Spinal cord (tissue), 10 donors: ENCODE measurements around the gene DNAJC8. TPM values are rescaled to one million over a fixed set of nuclear protein-coding genes. Genes with fewer than 3 reads are reported as not detected.

Experiments used
- DNase-seq, 6 donors: peaks; one replicate each; pipeline versions ENCODE4 v3.0.0 to v3.0.0-alpha.2; 2013 to 2015; ENCODE audit warnings: low spot score in 6 of 6, low read depth in 4 of 6
- H3K27ac ChIP-seq: one replicate; pipeline ENCODE4 v1.5.1; 2013; ENCODE audit warnings: low read depth, low read length, control low read depth
- H3K27me3 ChIP-seq: one replicate; pipeline ENCODE4 v1.6.1; 2013; ENCODE audit warnings: low read length; ENCODE audit not compliant: control insufficient read depth, insufficient read depth
- H3K36me3 ChIP-seq: one replicate; pipeline ENCODE4 v1.6.1; 2013; ENCODE audit warnings: low read length; ENCODE audit not compliant: control insufficient read depth, insufficient read depth
- H3K4me1 ChIP-seq: one replicate; pipeline ENCODE4 v1.6.1; 2013; ENCODE audit warnings: low read length; ENCODE audit not compliant: control insufficient read depth, insufficient read depth
- H3K4me3 ChIP-seq: one replicate; pipeline ENCODE4 v1.5.1; 2013; ENCODE audit warnings: low read depth, low read length, control low read depth
- H3K9me3 ChIP-seq: one replicate; pipeline ENCODE4 v1.6.1; 2013; ENCODE audit warnings: low read length; ENCODE audit not compliant: control insufficient read depth, insufficient read depth
- WGBS: methylation state at CpG from one replicate; pipeline ENCODE4 v1.1.5; 2013; ENCODE audit warnings: missing lambda C conversion rate; ENCODE audit not compliant: insufficient coverage; 5-methylcytosine and 5-hydroxymethylcytosine counted together
- polyA plus RNA-seq, 2 donors: library from polyadenylated mRNA; unstranded; fragments of 120-200 nt; gene quantifications; one replicate each; pipeline ENCODE4 v1.2.1, GENCODE V29; 2013; ENCODE audit not compliant: insufficient read length in 2 of 2
- total RNA-seq, 2 donors: library from RNA; depleted of rRNA in 1 of 2; stranded (reverse); fragments of 120-200 nt in 1 of 2; fragments of >200 nt in 1 of 2; gene quantifications; one replicate each; pipeline versions ENCODE4 v1.2.3 to v1.2.4, GENCODE V29; 2013 to 2014
- donor health status: healthy.

Gene DNAJC8
- total and polyA plus RNA-seq, 4 donors: 49.3 to 145 (median 138) TPM

GRCh38 chr1:28269529-28269928, 36.7 kb upstream of the DNAJC8 start:
- Histone ChIP-seq H3K36me3 (peaks cover 29% of the 10 kb centered on the region), H3K27ac (no peak overlapping the region), H3K27me3 (no peaks in the 10 kb centered on the region), H3K4me3 (no peak overlapping the region), H3K9me3 (no peaks in the 10 kb centered on the region), H3K4me1 (no peaks in the 10 kb centered on the region)
- no CpG with 5 or more reads among the region's 2 CpGs for WGBS
- no peak for DNase-seq

GRCh38 chr1:28267633-28268032, 34.8 kb upstream of the DNAJC8 start:
- 60% methylated on average over 1 of the region's 2 CpGs for WGBS
- Histone ChIP-seq H3K27me3 (no peaks in the 10 kb centered on the region), H3K4me3 (no peak overlapping the region), H3K9me3 (no peaks in the 10 kb centered on the region), H3K4me1 (no peaks in the 10 kb centered on the region), H3K36me3 (peaks cover 13% of the 10 kb centered on the region), H3K27ac (no peak overlapping the region)
- DNase-seq: no peak

- Histone ChIP-seq H3K27me3 (no peaks in the 10 kb centered on the region), H3K4me3 (no peak overlapping the region), H3K4me1 (no peaks in the 10 kb centered on the region), H3K36me3 (peaks cover 6% of the 10 kb centered on the region), H3K9me3 (no peaks in the 10 kb centered on the region), H3K27ac (no peak overlapping the region)
- DNase-seq: no peak
- 43% methylated on average over 3 of the region's 5 CpGs for WGBS
Measured at GRCh38 chr1:28266920-28267322, 34.1 kb upstream of the DNAJC8 start.

GRCh38 chr1:28265577-28265976, 32.7 kb upstream of the DNAJC8 start:
- H3K27me3 ChIP-seq: no peaks in the 10 kb centered on the region
- no peak overlapping the region for H3K4me3 ChIP-seq
- H3K4me1 ChIP-seq: peaks cover 6% of the 10 kb centered on the region
- no peaks in the 10 kb centered on the region for H3K9me3 ChIP-seq
- 86% methylated on average over 3 of the region's 8 CpGs for WGBS
- no peak overlapping the region for H3K27ac ChIP-seq
- H3K36me3 ChIP-seq: no peaks in the 10 kb centered on the region
- no peak for DNase-seq

GRCh38 chr1:28264897-28265296, 32.1 kb upstream of the DNAJC8 start:
- DNase-seq: no peak
- no CpG with 5 or more reads among the region's 1 CpG for WGBS
- no peaks in the 10 kb centered on the region for H3K9me3 ChIP-seq
- H3K4me1 ChIP-seq: peaks cover 10% of the 10 kb centered on the region
- H3K4me3 ChIP-seq: no peak overlapping the region
- H3K27ac ChIP-seq: no peak overlapping the region
- no peaks in the 10 kb centered on the region for H3K36me3 ChIP-seq
- no peaks in the 10 kb centered on the region for H3K27me3 ChIP-seq

- Histone ChIP-seq H3K4me3 (peak overlapping the region; percentile 95), H3K9me3 (no peaks in the 10 kb centered on the region), H3K27ac (no peak overlapping the region), H3K36me3 (no peaks in the 10 kb centered on the region), H3K4me1 (peaks cover 16% of the 10 kb centered on the region), H3K27me3 (peaks cover 3% of the 10 kb centered on the region)
- WGBS: 60% methylated on average over 3 of the region's 7 CpGs
- no peak for DNase-seq
Measured at GRCh38 chr1:28260803-28261174, 28.0 kb upstream of the DNAJC8 start.

GRCh38 chr1:28259934-28260802, 27.3 kb upstream of the DNAJC8 start:
- peak in 3 of 6 donors; percentile 59 to 91 (median 83) for DNase-seq
- H3K36me3 ChIP-seq: no peaks in the 10 kb centered on the region
- H3K27me3 ChIP-seq: peaks cover 4% of the 10 kb centered on the region
- 0% methylated on average over 47 of the region's 66 CpGs for WGBS
- peaks cover 16% of the 10 kb centered on the region for H3K4me1 ChIP-seq
- peak overlapping the region; percentile 95 for H3K4me3 ChIP-seq
- peak overlapping the region; percentile 89 for H3K27ac ChIP-seq
- H3K9me3 ChIP-seq: no peaks in the 10 kb centered on the region

GRCh38 chr1:28259252-28259933, 26.6 kb upstream of the DNAJC8 start, which contains the start of gene SESN2:
SESN2 (plus strand) TSS chr1:28259518; CDS start chr1:28259848, 330 bp downstream.
- WGBS: under 1% methylated on average over 76 of the region's 76 CpGs
- Histone ChIP-seq H3K4me1 (peaks cover 16% of the 10 kb centered on the region), H3K9me3 (no peaks in the 10 kb centered on the region), H3K27ac (peak within 1 kb of the TSS; percentile 89), H3K27me3 (peaks cover 4% of the 10 kb centered on the region), H3K36me3 (no peaks in the 10 kb centered on the region), H3K4me3 (peak within 1 kb of the TSS; percentile 95)
- DNase-seq: peak; percentile 87 to 99 (median 98)

GRCh38 chr1:28258628-28259251, 25.9 kb upstream of the DNAJC8 start:
- Histone ChIP-seq H3K27me3 (peaks cover 4% of the 10 kb centered on the region), H3K4me1 (peaks cover 16% of the 10 kb centered on the region), H3K27ac (no peak overlapping the region), H3K36me3 (no peaks in the 10 kb centered on the region), H3K9me3 (no peaks in the 10 kb centered on the region), H3K4me3 (peak overlapping the region; percentile 95)
- 25% methylated on average over 12 of the region's 12 CpGs for WGBS
- no peak for DNase-seq
